GM23248 (cell line): ENCODE data around the gene SLIT3.

ENCODE experiments used
- EZH2 ChIP-seq: fragments of 200-600 bp; sonication (generic); IDR thresholded peaks from 2 replicates; pipeline ENCODE4 v1.6.1; 2018; ENCODE audit warnings: antibody characterized with exemption, mild to moderate bottlenecking; ENCODE audit not compliant: insufficient read depth, poor library complexity, severe bottlenecking
- EZH2phosphoT487 ChIP-seq: fragments of 200-600 bp; sonication (generic); IDR thresholded peaks from 2 replicates; pipeline ENCODE4 v1.6.1; 2018; ENCODE audit warnings: antibody characterized with exemption, moderate library complexity, mild to moderate bottlenecking, low read depth; ENCODE audit not compliant: insufficient read depth

DNA sequence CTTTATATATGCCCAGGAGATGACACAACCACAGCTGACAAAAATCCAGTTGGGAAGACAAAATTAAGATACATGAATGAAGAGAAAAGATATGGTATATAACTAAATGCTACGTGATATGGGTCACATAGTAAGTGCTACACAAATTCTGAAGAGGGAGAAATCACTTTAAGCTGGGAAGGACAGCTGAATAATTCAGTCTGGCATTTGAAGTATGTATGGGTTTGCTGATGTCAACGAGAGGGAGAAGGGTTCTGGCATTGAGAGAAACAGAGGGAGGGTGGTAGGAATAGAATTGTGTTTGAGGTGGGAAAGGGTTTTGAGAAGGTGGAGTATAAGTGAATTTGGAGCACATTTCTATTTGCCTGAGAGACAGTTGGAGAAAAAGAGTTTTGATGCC is 6.7 kb upstream of the SLIT3 start:
- TF ChIP-seq EZH2phosphoT487, result no peak
- TF ChIP-seq EZH2, result no peak
